Stimulated activated CD8-positive, alpha-beta memory T cell treated with anti-CD3 and anti-CD28 coated beads, Interleukin-7, amount 100 ng/mL, for 4 hours (primary cell): ENCODE measurements around the gene PDILT.
"Not testable (repeated sequence)": the region's sequence is repeated elsewhere in the genome, so short reads cannot be mapped to it uniquely, and the experiment has no call there.

Experiments used
- DNase-seq, 2 donors: peaks; one replicate each; pipeline ENCODE4 v3.0.0-alpha.2; 2020; ENCODE audit warnings: low read depth in 2 of 2

Gene PDILT

GRCh38 chr16:20321671-20322070, 82.9 kb downstream of the PDILT start:
- DNase-seq = no peak

- DNase-seq = not testable (repeated sequence)
Observed at GRCh38 chr16:20321051-20321450, 83.5 kb downstream of the PDILT start.

GRCh38 chr16:20320592-20320991, 83.9 kb downstream of the PDILT start:
- no peak for DNase-seq

- DNase-seq = no peak
Observed at GRCh38 chr16:20320178-20320577, 84.4 kb downstream of the PDILT start.

GRCh38 chr16:20319406-20319805, 85.1 kb downstream of the PDILT start:
- no peak for DNase-seq

- no peak for DNase-seq
Observed at GRCh38 chr16:20318437-20318836, 86.1 kb downstream of the PDILT start.

- no peak for DNase-seq
Observed at GRCh38 chr16:20318006-20318405, 86.5 kb downstream of the PDILT start.

GRCh38 chr16:20317117-20317516, 87.4 kb downstream of the PDILT start:
- DNase-seq = no peak

- no peak for DNase-seq
Observed at GRCh38 chr16:20316715-20317114, 87.8 kb downstream of the PDILT start.

- no peak for DNase-seq
Observed at GRCh38 chr16:20315764-20316163, 88.8 kb downstream of the PDILT start.

GRCh38 chr16:20314575-20314974, 90.0 kb downstream of the PDILT start:
- no peak for DNase-seq

- no peak for DNase-seq
Observed at GRCh38 chr16:20313741-20314140, 90.8 kb downstream of the PDILT start.

- DNase-seq = not testable (repeated sequence)
Observed at GRCh38 chr16:20312536-20313095, 91.9 kb downstream of the PDILT start.

GRCh38 chr16:20311548-20311947, 93.0 kb downstream of the PDILT start:
- no peak for DNase-seq

GRCh38 chr16:20310421-20311395, 93.8 kb downstream of the PDILT start:
- no peak for DNase-seq

- DNase-seq = no peak
Observed at GRCh38 chr16:20309786-20310185, 94.8 kb downstream of the PDILT start.
